H9 (cell line): ENCODE data around the gene YPEL1. TPM values are rescaled to one million over a fixed set of nuclear protein-coding genes. Genes with fewer than 3 reads are reported as not detected.

Experiments used
- DNase-seq: peaks from one replicate; pipeline ENCODE4 v3.0.0-alpha.2; 2017
- H2AFZ ChIP-seq: one replicate; pipeline ENCODE4 v1.6.1; 2013; ENCODE audit warnings: mild to moderate bottlenecking, low read length, control low read depth, moderate library complexity
- H2AK5ac ChIP-seq: 2 replicates; pipeline ENCODE4 v1.6.1; 2013; ENCODE audit warnings: low read length, control low read depth, mixed read lengths; ENCODE audit not compliant: insufficient read length
- H2BK120ac ChIP-seq: one replicate; pipeline ENCODE4 v1.6.1; 2013; ENCODE audit warnings: low read depth, mild to moderate bottlenecking, low read length, control low read depth, inconsistent platforms; ENCODE audit not compliant: poor library complexity, severe bottlenecking
- H2BK12ac ChIP-seq: 2 replicates; pipeline ENCODE4 v1.6.1; 2013; ENCODE audit warnings: low read length, control low read depth, mixed read lengths, low read depth; ENCODE audit not compliant: insufficient read length
- H2BK15ac ChIP-seq: 2 replicates; pipeline ENCODE4 v1.6.1; 2013; ENCODE audit warnings: low read depth, low read length, control low read depth
- H2BK20ac ChIP-seq: one replicate; pipeline ENCODE4 v1.6.1; 2013; ENCODE audit warnings: low read depth, mild to moderate bottlenecking, low read length, control low read depth, inconsistent platforms; ENCODE audit not compliant: poor library complexity, severe bottlenecking
- H2BK5ac ChIP-seq: 2 replicates; pipeline ENCODE4 v1.6.1; 2013; ENCODE audit warnings: low read length, control low read depth, mixed read lengths; ENCODE audit not compliant: insufficient read length
- H3K14ac ChIP-seq: 2 replicates; pipeline ENCODE4 v1.6.1; 2013; ENCODE audit warnings: low read length, control low read depth; ENCODE audit not compliant: insufficient read depth
- H3K18ac ChIP-seq: 2 replicates; pipeline ENCODE4 v1.6.1; 2013; ENCODE audit warnings: low read depth, mild to moderate bottlenecking, mixed read lengths, low read length, control low read depth; ENCODE audit not compliant: insufficient read length
- H3K23ac ChIP-seq: 2 replicates; pipeline ENCODE4 v1.6.1; 2013; ENCODE audit warnings: low read length, control low read depth, mixed read lengths, low read depth; ENCODE audit not compliant: insufficient read length
- H3K23me2 ChIP-seq: 2 replicates; pipeline ENCODE4 v1.6.1; 2013; ENCODE audit warnings: low read depth, mild to moderate bottlenecking, mixed read lengths, low read length, control low read depth; ENCODE audit not compliant: insufficient read length, poor library complexity, severe bottlenecking
- H3K27ac ChIP-seq: 2 replicates; pipeline ENCODE4 v1.5.1; 2013; ENCODE audit warnings: low read length, control low read depth, mixed read lengths, low read depth; ENCODE audit not compliant: insufficient read length
- H3K27me3 ChIP-seq: 2 replicates; pipeline ENCODE4 v1.6.1; 2013; ENCODE audit warnings: low read length, control low read depth, inconsistent platforms; ENCODE audit not compliant: insufficient read depth
- H3K4ac ChIP-seq: 2 replicates; pipeline ENCODE4 v1.6.1; 2013; ENCODE audit warnings: low read depth, mild to moderate bottlenecking, control low read depth, inconsistent platforms, low read length, moderate library complexity
- H3K4me1 ChIP-seq: 2 replicates; pipeline ENCODE4 v1.6.1; 2013; ENCODE audit warnings: low read length, control low read depth, inconsistent platforms; ENCODE audit not compliant: insufficient read depth
- H3K4me2 ChIP-seq: 2 replicates; pipeline ENCODE4 v1.6.1; 2013; ENCODE audit warnings: low read length, control low read depth, mixed read lengths; ENCODE audit not compliant: insufficient read length, insufficient read depth
- H3K56ac ChIP-seq: 2 replicates; pipeline ENCODE4 v1.6.1; 2013; ENCODE audit warnings: low read depth, mild to moderate bottlenecking, mixed read lengths, low read length, control low read depth; ENCODE audit not compliant: insufficient read length
- H3K79me1 ChIP-seq: 2 replicates; pipeline ENCODE4 v1.6.1; 2013; ENCODE audit warnings: low read depth, mild to moderate bottlenecking, moderate library complexity, low read length, control low read depth, inconsistent platforms; ENCODE audit not compliant: insufficient read depth, poor library complexity, severe bottlenecking
- H3K79me2 ChIP-seq: 2 replicates; pipeline ENCODE4 v1.6.1; 2013; ENCODE audit warnings: low read length, control low read depth, inconsistent platforms; ENCODE audit not compliant: insufficient read depth
- H3K9ac ChIP-seq: 2 replicates; pipeline ENCODE4 v1.6.1; 2013; ENCODE audit warnings: low read length, control low read depth, mixed read lengths; ENCODE audit not compliant: insufficient read length; ENCODE audit errors: extremely low read depth
- H3K9me3 ChIP-seq: one replicate; pipeline ENCODE4 v1.6.1; 2013; ENCODE audit warnings: low read depth, low read length, inconsistent platforms; ENCODE audit not compliant: control insufficient read depth
- H3T11ph ChIP-seq: one replicate; pipeline ENCODE4 v1.6.1; 2013; ENCODE audit warnings: mild to moderate bottlenecking, low read length, control low read depth, inconsistent platforms
- H4K20me1 ChIP-seq: one replicate; pipeline ENCODE4 v1.6.1; 2013; ENCODE audit not compliant: control insufficient read depth, insufficient read length, insufficient read depth
- H4K5ac ChIP-seq: 2 replicates; pipeline ENCODE4 v1.6.1; 2013; ENCODE audit warnings: low read depth, mild to moderate bottlenecking, mixed read lengths, low read length, control low read depth; ENCODE audit not compliant: insufficient read length
- H4K8ac ChIP-seq: replicated peaks from 2 replicates; pipeline ENCODE4 v1.6.1; 2013; ENCODE audit warnings: low read length, control low read depth, mixed read lengths, low read depth; ENCODE audit not compliant: insufficient read length
- H4K91ac ChIP-seq: 2 replicates; pipeline ENCODE4 v1.6.1; 2013; ENCODE audit warnings: low read depth, mild to moderate bottlenecking, moderate library complexity, mixed read lengths, low read length, control low read depth; ENCODE audit not compliant: insufficient read length
- H3K27ac Mint-ChIP-seq, 3 experiments: 2 replicates in 2 of 3; 3 replicates in 1 of 3; pipeline ENCODE4 v1.8.0; 2020 to 2021; ENCODE audit warnings: mixed read lengths in 3 of 3, mild to moderate bottlenecking in 1 of 3, moderate library complexity in 1 of 3
- H3K27me3 Mint-ChIP-seq: 2 replicates; pipeline ENCODE4 v1.8.0; 2021; ENCODE audit warnings: low read depth, mild to moderate bottlenecking, moderate library complexity, mixed read lengths
- H3K36me3 Mint-ChIP-seq, 3 experiments: 2 replicates in 2 of 3; 3 replicates in 1 of 3; pipeline ENCODE4 v1.8.0; 2020 to 2021; ENCODE audit warnings: low read depth in 3 of 3, mixed read lengths in 3 of 3; ENCODE audit not compliant: insufficient read depth in 1 of 3
- H3K4me1 Mint-ChIP-seq, 2 experiments: 2 replicates each; pipeline ENCODE4 v1.8.0; 2020; ENCODE audit warnings: mixed read lengths in 2 of 2
- H3K4me3 Mint-ChIP-seq, 2 experiments: 2 replicates in 1 of 2; 3 replicates in 1 of 2; pipeline ENCODE4 v1.8.0; 2020 to 2021; ENCODE audit warnings: mild to moderate bottlenecking in 2 of 2, mixed read lengths in 2 of 2, moderate library complexity in 1 of 2
- H3K9me3 Mint-ChIP-seq, 2 experiments: 2 replicates in 1 of 2; 3 replicates in 1 of 2; pipeline ENCODE4 v1.8.0; 2020; ENCODE audit warnings: mild to moderate bottlenecking in 2 of 2, mixed read lengths in 2 of 2, moderate library complexity in 1 of 2
- CTCF ChIP-seq: fragments of 200-600 bp; sonication (generic); conservative IDR thresholded peaks from 3 replicates; pipeline ENCODE4 v1.8.0; 2021; ENCODE audit warnings: antibody characterized with exemption, mild to moderate bottlenecking
- WGBS: extraction: QIAGEN DNeasy Blood & Tissue Kit; methylation state at CpG from one replicate; pipeline ENCODE4 v1.1.7; 2013; ENCODE audit warnings: missing lambda C conversion rate, low lambda C conversion rate, mixed read lengths; ENCODE audit not compliant: insufficient read length; ENCODE audit errors: extremely low coverage; 5-methylcytosine and 5-hydroxymethylcytosine counted together
- total RNA-seq: library from RNA; stranded (reverse); gene quantifications from 2 replicates; pipeline ENCODE4 v1.2.1, GENCODE V29; 2021

The YPEL1 gene
- total RNA-seq, 1 experiment from 2014 or later = 5.4 TPM

- H3K4me3 Mint-ChIP-seq = no peak overlapping the region
- H2BK5ac ChIP-seq = no peak overlapping the region
Measured at GRCh38 chr22:21738081-21738480, 2.5 kb upstream of the YPEL1 start.

More at GRCh38 chr22:21738081-21738480, 2.5 kb upstream of the YPEL1 start:
- no peak overlapping the region for H3K27ac ChIP-seq
- H3K4me2 ChIP-seq = no peak overlapping the region
- no peak overlapping the region for H3K9ac ChIP-seq
- no peak for DNase-seq
- H3K27me3 ChIP-seq = no peaks in the 10 kb centered on the region; the same call in 1 of the 2 replicates
- no peaks in the 10 kb centered on the region for H3K79me1 ChIP-seq
- no CpG with 5 or more reads among the region's 8 CpGs for WGBS
- no peak overlapping the region for H4K91ac ChIP-seq
- no peaks in the 10 kb centered on the region for H4K20me1 ChIP-seq
- no peak overlapping the region for H2AK5ac ChIP-seq
- H3K4ac ChIP-seq = no peak overlapping the region
- Mint-ChIP-seq H3K27me3 (peaks cover 60% of the 10 kb centered on the region), H3K4me1 (peaks cover 16 to 20% of the 10 kb centered on the region in 2 experiments), H3K9me3 (no peaks in the 10 kb centered on the region; a peak in 1 of 5 replicates), H3K27ac (no peak overlapping the region), H3K36me3 (peaks cover 0 to 2% (median 0%) of the 10 kb centered on the region in 3 experiments; a peak in 2 of 7 replicates)
- no peak overlapping the region for H3K14ac ChIP-seq
- no peak for TF ChIP-seq CTCF
- H3K9me3 ChIP-seq = no peaks in the 10 kb centered on the region
- H2BK15ac ChIP-seq = no peak overlapping the region
- H3K18ac ChIP-seq = no peak overlapping the region
- H2BK120ac ChIP-seq = no peak overlapping the region
- no peak overlapping the region for H4K5ac ChIP-seq
- no peak overlapping the region for H2BK20ac ChIP-seq
- H3K23me2 ChIP-seq = peaks cover 8% of the 10 kb centered on the region
- no peaks in the 10 kb centered on the region for H3K79me2 ChIP-seq
- no peak overlapping the region for H3T11ph ChIP-seq
- no peak overlapping the region for H3K23ac ChIP-seq
- H4K8ac ChIP-seq = no peak overlapping the region
- no peak overlapping the region for H2BK12ac ChIP-seq
- no peak overlapping the region for H2AFZ ChIP-seq
- no peak overlapping the region for H3K56ac ChIP-seq
- no peaks in the 10 kb centered on the region for H3K4me1 ChIP-seq
